ENCODE results near the gene MGMT. TPM values are rescaled to one million over a fixed set of nuclear protein-coding genes. Genes with fewer than 3 reads are reported as not detected.

MGMT gene
- total and polyA plus RNA-seq, 2 experiments from 2014 or later: 19.3 to 21.9 TPM

DNA sequence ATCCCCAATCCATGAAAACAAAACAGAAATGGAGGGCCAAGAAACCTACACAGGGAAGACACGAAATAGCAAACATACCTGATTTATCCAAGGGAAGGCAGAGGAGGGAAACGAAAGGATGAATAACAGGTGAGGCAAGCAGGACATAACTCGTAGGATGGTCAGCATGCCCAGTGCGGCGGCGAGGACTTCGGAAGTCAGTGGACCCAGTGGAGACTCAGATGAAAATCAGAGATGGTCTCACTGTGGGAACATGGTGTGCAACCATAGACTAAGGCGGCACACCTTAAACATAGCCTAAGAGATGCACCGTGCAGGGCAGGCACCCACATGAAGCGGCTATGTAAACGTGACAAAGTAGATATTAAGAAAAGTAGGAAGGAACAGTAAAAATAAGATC, 157.5 kb downstream of the MGMT start (continued):
- TF ChIP-seq, protein P1, sequence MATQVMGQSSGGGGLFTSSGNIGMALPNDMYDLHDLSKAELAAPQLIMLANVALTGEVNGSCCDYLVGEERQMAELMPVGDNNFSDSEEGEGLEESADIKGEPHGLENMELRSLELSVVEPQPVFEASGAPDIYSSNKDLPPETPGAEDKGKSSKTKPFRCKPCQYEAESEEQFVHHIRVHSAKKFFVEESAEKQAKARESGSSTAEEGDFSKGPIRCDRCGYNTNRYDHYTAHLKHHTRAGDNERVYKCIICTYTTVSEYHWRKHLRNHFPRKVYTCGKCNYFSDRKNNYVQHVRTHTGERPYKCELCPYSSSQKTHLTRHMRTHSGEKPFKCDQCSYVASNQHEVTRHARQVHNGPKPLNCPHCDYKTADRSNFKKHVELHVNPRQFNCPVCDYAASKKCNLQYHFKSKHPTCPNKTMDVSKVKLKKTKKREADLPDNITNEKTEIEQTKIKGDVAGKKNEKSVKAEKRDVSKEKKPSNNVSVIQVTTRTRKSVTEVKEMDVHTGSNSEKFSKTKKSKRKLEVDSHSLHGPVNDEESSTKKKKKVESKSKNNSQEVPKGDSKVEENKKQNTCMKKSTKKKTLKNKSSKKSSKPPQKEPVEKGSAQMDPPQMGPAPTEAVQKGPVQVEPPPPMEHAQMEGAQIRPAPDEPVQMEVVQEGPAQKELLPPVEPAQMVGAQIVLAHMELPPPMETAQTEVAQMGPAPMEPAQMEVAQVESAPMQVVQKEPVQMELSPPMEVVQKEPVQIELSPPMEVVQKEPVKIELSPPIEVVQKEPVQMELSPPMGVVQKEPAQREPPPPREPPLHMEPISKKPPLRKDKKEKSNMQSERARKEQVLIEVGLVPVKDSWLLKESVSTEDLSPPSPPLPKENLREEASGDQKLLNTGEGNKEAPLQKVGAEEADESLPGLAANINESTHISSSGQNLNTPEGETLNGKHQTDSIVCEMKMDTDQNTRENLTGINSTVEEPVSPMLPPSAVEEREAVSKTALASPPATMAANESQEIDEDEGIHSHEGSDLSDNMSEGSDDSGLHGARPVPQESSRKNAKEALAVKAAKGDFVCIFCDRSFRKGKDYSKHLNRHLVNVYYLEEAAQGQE (IDR thresholded peaks at IDR 0.05; ENCODE audit: unreplicated experiment): no peak

GRCh38 chr10:129626309-129626708, 159.3 kb downstream of the MGMT start:
- H3K4me3 Mint-ChIP-seq: no peak overlapping the region
- H3K27ac Mint-ChIP-seq: peak overlapping the region; percentile 11; the same call in 1 of the 2 replicates
- Histone ChIP-seq H3K79me2 (replicated peaks; ENCODE audit: insufficient read depth) (0 out of 2 replicates have a peak, but pooled peaks cover 3% of the 10 kb centered on the region), H3F3A (replicated peaks; ENCODE audit: low read depth) (no peaks in the 10 kb centered on the region), H3K36me3 (ENCODE audit: insufficient read depth) (no peaks in the 10 kb centered on the region), H3K27ac (ENCODE audit: low read depth) (no peak overlapping the region), H2AFZ (no peak overlapping the region), H3K9me2 (ENCODE audit: insufficient read depth) (no peaks in the 10 kb centered on the region), H3K4me3 (no peak overlapping the region), H4K20me1 (replicated peaks; ENCODE audit: insufficient read depth) (no peaks in the 10 kb centered on the region), H3K27me3 (ENCODE audit: insufficient read depth) (no peaks in the 10 kb centered on the region), H3K4me2 (no peak overlapping the region), H3K4me1 (ENCODE audit: insufficient read depth) (peaks cover 3% of the 10 kb centered on the region; the same call in 1 of the 2 replicates)
- H3K36me3 Mint-ChIP-seq (ENCODE audit: low read depth): no peaks in the 10 kb centered on the region
- ATAC-seq (peak; percentile 88), DNase-seq (ENCODE audit: low spot score) (peak; percentile 35)
- H3K4me1 Mint-ChIP-seq: peaks cover 15% of the 10 kb centered on the region
- H3K27me3 Mint-ChIP-seq (ENCODE audit: insufficient read depth, low read depth, poor library complexity): peaks cover 6% of the 10 kb centered on the region
- no peaks in the 10 kb centered on the region for H3K9me3 Mint-ChIP-seq
- TF ChIP-seq EZH2 (IDR thresholded peaks at IDR 0.05; ENCODE audit: low read depth, unreplicated experiment): no peak
- no peak for TF ChIP-seq ZNF462 (CRISPR knock-in tag; IDR thresholded peaks at IDR 0.05)
- no peak for TF ChIP-seq ZNF114 (CRISPR knock-in tag; IDR thresholded peaks at IDR 0.05)
- TF ChIP-seq NANOG (IDR thresholded peaks at IDR 0.05; ENCODE audit: borderline replicate concordance): no peak
- no peak for TF ChIP-seq ZNF331 (CRISPR knock-in tag; IDR thresholded peaks at IDR 0.05; ENCODE audit: low read depth)
- TF ChIP-seq STAT1 (IDR thresholded peaks at IDR 0.05; ENCODE audit: unreplicated experiment): no peak
- TF ChIP-seq JUNB (IDR thresholded peaks at IDR 0.05; ENCODE audit: unreplicated experiment): no peak
- TF ChIP-seq POLR2AphosphoS5 (IDR thresholded peaks at IDR 0.05; ENCODE audit: low read depth): no peak
- TF ChIP-seq CTCF (conservative IDR thresholded peaks at IDR 0.05; ENCODE audit: low read depth in 2 of 2): no peak
- no peak for TF ChIP-seq EZH2phosphoT487 (IDR thresholded peaks at IDR 0.05; ENCODE audit: unreplicated experiment)
- no peak for TF ChIP-seq CREB1 (CRISPR knock-in tag; IDR thresholded peaks at IDR 0.05; ENCODE audit: low read depth)
- TF ChIP-seq, protein P2, sequence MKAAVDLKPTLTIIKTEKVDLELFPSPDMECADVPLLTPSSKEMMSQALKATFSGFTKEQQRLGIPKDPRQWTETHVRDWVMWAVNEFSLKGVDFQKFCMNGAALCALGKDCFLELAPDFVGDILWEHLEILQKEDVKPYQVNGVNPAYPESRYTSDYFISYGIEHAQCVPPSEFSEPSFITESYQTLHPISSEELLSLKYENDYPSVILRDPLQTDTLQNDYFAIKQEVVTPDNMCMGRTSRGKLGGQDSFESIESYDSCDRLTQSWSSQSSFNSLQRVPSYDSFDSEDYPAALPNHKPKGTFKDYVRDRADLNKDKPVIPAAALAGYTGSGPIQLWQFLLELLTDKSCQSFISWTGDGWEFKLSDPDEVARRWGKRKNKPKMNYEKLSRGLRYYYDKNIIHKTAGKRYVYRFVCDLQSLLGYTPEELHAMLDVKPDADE (IDR thresholded peaks at IDR 0.05): no peak
